Measurements from ENCODE around the gene SYMPK.
"Not testable (repeated sequence)": the region's sequence is repeated elsewhere in the genome, so short reads cannot be mapped to it uniquely, and the experiment has no call there.

SYMPK gene

GRCh38 chr19:45809643-45810159 is 53.2 kb downstream of the SYMPK start:
- no peak for DNase-seq (ENCODE audit: low read depth in 1 of 2, low spot score in 1 of 2)

DNA sequence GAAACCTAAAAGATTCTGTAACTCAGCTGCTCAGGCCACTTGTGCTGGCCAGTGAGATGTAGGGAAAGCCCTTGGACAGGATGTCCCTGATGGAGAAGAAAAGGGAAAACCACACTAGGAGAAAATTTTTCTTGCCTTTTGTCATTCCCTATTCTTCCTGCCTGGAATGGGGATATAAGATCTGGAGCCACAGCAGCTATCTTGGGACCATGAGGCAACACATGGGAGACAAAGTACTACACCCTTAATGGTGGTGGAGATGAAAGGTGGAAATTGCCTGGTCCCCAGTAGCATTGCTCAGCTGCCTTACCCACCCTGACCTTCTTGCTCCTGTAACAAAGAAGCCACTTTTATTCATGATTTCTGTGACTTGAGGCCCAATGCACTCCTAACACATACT is 57.2 kb downstream of the SYMPK start:
- no peak for DNase-seq (ENCODE audit: low read depth in 1 of 2, low spot score in 1 of 2)

DNA sequence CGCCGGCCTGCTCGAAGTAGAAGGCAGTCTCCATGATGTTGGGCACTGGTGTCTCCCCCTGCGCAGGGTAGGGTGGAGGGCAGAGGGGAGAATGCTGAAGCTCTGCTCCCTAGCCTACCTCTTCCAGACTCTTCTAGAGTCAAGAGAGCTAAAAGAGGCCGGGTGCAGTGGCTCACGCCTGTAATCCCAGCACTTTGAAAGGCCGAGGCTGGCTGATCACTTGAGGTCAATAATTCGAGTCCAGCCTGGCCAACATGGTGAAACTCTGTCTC is 58.1 kb downstream of the SYMPK start:
- DNase-seq (ENCODE audit: low read depth in 1 of 2, low spot score in 1 of 2): no peak

DNA sequence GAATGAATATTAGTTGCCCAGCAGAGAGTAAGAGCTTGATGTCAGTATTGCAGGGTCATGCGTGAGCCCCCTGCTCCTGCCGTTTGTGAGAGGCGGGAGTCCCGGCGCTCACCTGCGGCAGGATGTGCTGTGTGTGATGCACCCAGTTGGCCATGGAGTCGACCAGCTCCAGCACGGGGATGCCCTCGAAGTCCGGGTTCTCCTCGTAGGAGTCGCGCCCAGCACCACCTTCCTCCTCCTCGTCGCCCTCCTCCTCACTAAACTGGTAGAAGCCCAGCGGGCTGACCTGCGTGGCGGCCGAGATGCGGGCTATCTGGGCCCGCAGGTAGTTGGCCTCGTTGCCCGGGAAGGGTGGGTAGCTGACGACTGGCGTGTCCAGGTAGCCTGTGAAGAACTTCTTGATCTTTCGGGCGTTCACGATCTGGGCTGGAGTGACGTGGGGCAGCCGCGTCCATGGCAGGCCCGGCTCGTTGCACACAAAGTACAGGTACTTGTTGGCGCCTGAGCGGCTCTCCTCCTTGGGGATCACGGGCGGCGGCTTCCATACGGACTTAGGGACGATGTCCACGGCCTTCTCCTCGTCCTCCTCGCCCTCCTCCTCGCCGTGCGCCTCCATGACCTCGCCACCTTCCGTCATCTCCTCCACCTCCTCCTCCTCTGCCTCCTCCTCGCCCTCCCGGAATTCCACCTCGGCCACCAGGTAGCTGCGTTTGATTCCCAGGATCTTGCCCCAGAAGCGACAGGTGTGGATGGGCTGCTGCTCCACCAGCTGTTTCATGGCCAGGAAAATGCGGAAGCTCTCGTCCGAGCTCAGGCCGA is 58.6 kb downstream of the SYMPK start:
- DNase-seq (ENCODE audit: low read depth in 1 of 2, low spot score in 1 of 2): no peak

- DNase-seq (ENCODE audit: low read depth in 1 of 2, low spot score in 1 of 2): no peak
Measured at GRCh38 chr19:45801603-45802175, 61.3 kb downstream of the SYMPK start.

GRCh38 chr19:45800070-45800553 is 62.8 kb downstream of the SYMPK start:
- DNase-seq (ENCODE audit: low read depth in 1 of 2, low spot score in 1 of 2): no peak

GRCh38 chr19:45799541-45799940 is 63.4 kb downstream of the SYMPK start:
- DNase-seq (ENCODE audit: low read depth in 1 of 2, low spot score in 1 of 2): not testable (repeated sequence)

DNA sequence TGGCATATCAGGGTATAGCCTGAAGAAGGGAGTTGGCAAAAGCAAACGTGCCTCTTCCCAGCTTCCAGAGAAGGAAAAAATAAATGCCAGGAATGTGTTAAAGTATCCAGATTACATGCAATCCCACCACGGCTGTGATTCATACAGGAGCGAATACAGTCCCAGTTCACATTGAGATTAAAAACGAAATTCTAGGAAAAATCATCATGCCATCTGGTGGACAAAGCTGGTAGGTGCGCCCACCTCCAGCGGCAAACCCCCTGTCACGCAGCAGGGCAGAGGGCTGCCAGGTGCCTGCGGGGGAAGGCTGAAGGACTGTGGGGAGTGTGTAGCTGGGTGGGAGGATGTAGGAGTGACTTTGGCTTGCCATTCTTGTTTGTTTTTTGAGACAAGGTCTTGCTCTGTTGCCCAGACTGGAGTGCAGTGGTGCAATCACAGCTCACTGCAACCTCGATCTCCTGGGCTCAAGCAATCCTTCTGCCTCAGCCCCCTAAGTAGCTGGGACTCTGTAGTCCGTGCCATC is 63.9 kb downstream of the SYMPK start:
- peak; percentile 25 to 45 for DNase-seq (ENCODE audit: low read depth in 1 of 2, low spot score in 1 of 2)

DNA sequence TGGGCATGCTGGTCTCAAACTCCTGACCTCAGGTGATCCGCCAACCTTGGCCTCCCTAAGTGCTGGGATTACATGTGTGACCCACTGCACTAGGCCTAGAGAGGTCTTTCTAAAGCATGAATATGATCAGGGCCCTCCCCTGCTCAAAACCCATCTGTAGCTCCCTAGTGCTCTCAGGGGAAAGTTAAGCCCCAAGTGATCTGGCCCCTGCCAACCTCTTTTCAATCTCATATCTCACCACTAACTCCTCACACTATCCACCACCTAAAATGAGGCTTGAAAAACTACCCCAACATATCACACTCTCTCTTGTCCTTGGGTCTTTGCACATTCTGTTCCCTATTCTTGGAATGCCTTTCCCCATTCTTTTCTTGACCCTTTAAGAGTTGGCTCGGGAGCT is 68.3 kb downstream of the SYMPK start:
- no peak for DNase-seq (ENCODE audit: low read depth in 1 of 2, low spot score in 1 of 2)

DNA sequence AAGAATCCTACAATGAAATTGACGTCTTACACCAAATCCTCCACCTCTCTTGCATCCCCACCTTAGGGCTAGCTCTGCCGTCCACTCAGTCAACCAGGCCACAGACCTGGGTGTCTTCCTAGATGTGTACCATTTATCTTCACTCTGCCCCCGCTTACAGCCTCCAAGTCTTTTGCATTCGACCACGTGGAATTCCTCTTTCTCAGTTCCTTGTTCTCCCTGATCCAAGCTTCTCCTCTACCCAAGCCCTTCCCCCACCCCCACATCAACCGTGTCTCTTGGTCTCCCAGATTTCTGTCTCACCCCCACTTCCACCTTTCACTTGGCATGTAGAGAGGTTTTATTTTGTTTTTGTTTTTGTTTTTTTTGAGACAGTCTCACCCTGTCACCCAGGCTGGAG is 69.1 kb downstream of the SYMPK start:
- no peak for DNase-seq (ENCODE audit: low read depth in 1 of 2, low spot score in 1 of 2)

GRCh38 chr19:45793178-45793564 is 69.8 kb downstream of the SYMPK start:
- DNase-seq (ENCODE audit: low read depth in 1 of 2, low spot score in 1 of 2): no peak

DNA sequence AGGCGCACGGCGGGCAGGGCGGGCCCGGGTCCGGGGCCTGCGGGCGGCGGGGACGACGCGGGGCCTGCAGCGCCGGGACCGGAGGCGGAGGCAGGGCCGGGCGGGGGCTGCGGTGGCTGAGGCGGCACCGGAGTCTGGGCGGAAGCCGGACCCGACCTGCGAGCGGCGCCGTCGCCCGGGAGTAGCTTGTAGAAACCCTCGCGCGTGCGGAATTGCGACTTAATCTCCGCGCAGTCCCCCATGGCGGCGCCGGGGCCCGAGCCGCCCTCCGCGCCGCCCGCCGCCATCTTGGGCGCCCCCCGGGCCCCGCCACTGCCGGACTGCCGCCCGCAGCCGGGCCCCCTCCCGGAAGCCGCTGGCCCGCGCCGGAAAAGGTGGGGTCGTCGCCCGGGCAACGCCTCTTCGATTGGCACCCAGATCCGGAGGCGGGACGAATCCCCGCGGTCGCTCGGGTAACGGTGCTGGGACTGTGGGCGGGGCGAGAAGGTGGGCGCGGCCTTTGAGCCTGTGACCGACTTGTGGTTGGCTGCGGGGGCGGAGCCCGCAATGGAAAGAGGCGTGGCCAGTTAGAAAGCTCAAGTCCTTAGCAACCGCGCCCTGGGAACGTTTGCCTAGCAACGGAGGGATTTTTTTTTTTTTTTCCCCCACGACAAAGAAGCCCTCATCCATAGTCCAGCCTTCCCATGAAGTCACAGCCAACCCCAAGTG is 70.3 kb downstream of the SYMPK start, which contains the start of gene DMWD:
DMWD (minus strand) TSS at position 376 of the 708 bp plus-strand sequence; CDS start at position 287, 89 bp downstream.
- peak; percentile 99 for DNase-seq (ENCODE audit: low read depth in 1 of 2, low spot score in 1 of 2)

DNA sequence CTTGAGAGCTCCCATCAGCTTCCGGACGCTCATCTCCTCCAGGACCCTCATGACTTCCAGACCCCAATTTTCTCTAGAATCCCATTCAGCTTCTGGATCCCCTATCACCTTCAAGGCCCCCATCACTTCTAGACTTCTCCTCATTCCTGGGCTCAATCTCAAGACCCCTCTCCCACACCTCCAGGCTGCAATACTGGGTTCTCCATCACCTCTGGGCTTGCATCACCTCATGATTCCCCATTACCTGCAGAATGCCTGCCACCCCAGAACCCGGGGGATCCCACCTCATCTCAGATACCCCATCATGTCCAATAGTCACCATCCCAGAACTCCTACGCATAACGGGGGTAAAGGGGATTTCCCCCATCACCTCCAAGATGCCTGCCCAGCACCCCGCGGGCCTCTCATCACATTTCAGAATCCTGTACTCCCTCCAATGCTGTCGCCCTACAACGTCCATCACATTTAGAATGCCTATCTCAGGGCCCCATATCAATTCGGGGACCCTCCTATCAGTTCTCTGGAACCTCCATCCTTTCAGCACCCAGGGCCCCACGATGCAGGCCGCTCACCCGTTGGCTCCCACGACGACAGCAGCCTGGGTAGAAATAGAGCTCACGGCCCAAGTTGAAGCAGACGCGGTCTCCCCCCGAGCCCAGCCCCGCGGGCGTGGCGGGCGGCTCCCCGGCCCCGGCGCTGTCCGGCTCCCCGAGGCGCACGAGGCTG is 71.0 kb downstream of the SYMPK start:
- no peak for DNase-seq (ENCODE audit: low read depth in 1 of 2, low spot score in 1 of 2)

GRCh38 chr19:45790942-45791341 is 72.0 kb downstream of the SYMPK start:
- no peak for DNase-seq (ENCODE audit: low read depth in 1 of 2, low spot score in 1 of 2)

- no peak for DNase-seq (ENCODE audit: low read depth in 1 of 2, low spot score in 1 of 2)
Measured at GRCh38 chr19:45789035-45789786, 73.7 kb downstream of the SYMPK start.

- DNase-seq (ENCODE audit: low read depth in 1 of 2, low spot score in 1 of 2): no peak
Measured at GRCh38 chr19:45786533-45786894, 76.4 kb downstream of the SYMPK start.

DNA sequence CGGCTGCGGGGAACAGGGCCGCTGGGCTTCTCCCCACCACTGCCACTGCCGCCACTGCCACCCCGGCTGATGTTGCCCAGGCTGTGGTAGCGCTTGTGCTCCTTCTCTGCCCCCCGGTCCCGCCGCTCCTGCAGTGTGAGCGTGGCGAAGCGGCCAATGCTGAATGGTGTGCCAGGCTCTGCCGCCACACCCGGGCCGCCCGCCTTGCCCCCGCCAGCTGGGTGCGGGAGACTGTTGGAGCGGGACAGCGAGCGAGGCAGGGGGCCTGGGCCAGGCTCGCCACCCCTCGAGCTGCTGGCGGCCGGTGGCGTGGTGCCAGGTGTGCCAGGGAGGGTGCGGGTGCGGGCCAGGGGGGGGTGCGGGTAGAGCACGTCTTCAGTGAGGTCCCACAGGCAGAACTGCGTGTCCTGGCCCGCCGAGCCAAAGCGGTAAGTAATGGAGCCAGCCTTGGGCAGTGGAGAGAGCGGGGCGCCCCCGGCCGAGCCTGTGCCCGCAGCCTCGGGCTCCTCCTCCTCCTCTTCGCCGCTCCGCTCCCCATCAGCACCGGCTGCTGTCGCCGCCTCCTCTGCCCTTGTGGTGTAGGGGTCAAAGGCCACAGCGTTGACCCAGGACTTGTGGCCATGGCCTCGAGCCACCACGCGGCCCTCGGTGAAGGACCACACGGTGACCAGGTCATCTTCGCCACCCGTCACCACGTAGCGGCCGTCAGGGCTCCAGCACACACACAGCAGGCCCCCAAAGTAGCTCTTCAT is 77.0 kb downstream of the SYMPK start:
- no peak for DNase-seq (ENCODE audit: low read depth in 1 of 2, low spot score in 1 of 2)

DNA sequence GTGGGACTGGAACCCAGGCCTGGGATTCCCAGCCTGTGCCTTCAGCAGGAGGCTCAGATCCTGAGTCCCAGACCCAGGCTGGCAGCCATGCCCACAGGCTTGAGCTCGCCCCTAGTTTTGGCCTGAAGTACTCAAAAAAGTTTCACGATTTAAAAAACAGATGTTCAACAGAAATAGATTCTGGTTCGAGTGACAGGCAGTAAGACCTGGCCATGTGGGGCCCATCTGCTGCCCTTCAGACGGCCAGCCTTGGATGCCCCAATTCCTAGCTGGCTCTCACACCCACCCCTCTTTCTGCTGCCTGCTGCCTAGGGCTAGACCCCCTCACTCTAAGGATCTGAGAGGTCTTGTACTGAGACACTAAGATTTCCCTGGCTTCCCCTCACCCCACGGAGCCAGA is 77.8 kb downstream of the SYMPK start:
- no peak for DNase-seq (ENCODE audit: low read depth in 1 of 2, low spot score in 1 of 2)

- no peak for DNase-seq (ENCODE audit: low read depth in 1 of 2, low spot score in 1 of 2)
Measured at GRCh38 chr19:45784096-45784495, 78.9 kb downstream of the SYMPK start.
